ENCODE data around the gene GPSM1.

The GPSM1 gene

DNA sequence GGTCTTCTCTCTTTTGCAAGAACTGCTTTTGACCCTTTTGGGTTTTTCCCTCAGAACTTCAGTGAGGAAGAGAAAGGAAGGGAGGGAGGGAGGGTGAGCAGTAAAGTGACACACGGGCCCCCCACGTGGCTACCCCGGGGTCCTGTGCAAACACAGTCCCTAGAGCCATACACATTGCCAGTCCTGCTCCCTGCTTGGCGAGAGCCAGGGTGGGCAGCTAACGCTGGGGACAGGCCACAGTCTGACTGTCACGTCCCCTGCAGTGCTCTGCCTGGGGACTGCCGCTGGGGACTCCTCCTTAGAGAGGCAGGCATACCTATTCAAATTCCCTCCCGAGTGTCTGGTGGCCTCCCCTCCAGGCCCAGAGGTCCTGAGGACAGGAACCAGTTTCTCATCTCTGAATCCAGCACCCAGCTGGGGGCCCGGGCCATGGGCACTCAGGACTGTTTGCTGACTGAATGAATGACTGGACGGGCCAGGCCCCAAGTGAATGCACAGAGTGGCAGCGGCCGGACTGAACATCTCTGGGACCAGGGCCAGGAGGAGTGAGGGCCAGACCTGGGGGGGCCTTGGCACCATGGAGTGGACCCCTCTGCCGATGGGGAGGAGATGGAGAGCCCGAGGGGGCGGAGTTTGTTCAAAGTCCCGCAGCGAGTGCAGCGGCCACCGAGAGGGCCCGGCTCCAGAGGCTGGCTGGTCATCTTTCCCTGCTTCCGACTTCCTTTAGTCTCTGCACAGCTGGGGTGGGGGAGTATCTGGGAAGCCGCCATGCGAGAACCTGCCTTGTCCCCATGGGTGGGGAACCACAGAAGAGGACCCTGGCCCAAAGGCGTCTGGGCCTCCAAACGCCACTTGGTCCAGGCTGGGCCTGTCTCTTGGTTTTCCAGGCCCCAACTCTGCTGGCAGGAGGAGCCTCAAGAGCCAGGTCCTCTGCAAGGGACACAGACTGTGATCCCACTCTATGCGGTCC, 29.3 kb upstream of the GPSM1 start:
- TF ChIP-seq TCF12 (IDR thresholded peaks at IDR 0.05; ENCODE audit: low read depth) (no peak), NFIC (IDR thresholded peaks at IDR 0.05) (no peak), TEAD4 (IDR thresholded peaks at IDR 0.05) (no peak), ZBTB7A (IDR thresholded peaks at IDR 0.05; ENCODE audit: low read depth) (no peak), EP300 (IDR thresholded peaks at IDR 0.05; ENCODE audit: borderline replicate concordance) (no peak), EGR1 (IDR thresholded peaks at IDR 0.05) (no peak), RAD21 (IDR thresholded peaks at IDR 0.05; ENCODE audit: low read depth) (no peak), YY1 (IDR thresholded peaks at IDR 0.05; ENCODE audit: low read depth) (no peak), CREB1 (IDR thresholded peaks at IDR 0.05; ENCODE audit: low read depth) (no peak), CEBPB (IDR thresholded peaks at IDR 0.05) (no peak), TAF1 (IDR thresholded peaks at IDR 0.05; ENCODE audit: low read depth) (no peak), FOXM1 (IDR thresholded peaks at IDR 0.05; ENCODE audit: borderline replicate concordance, low read depth) (no peak)
- TF ChIP-seq, protein P1, sequence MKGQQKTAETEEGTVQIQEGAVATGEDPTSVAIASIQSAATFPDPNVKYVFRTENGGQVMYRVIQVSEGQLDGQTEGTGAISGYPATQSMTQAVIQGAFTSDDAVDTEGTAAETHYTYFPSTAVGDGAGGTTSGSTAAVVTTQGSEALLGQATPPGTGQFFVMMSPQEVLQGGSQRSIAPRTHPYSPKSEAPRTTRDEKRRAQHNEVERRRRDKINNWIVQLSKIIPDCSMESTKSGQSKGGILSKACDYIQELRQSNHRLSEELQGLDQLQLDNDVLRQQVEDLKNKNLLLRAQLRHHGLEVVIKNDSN (IDR thresholded peaks at IDR 0.05), result no peak
- TF ChIP-seq, protein P2, sequence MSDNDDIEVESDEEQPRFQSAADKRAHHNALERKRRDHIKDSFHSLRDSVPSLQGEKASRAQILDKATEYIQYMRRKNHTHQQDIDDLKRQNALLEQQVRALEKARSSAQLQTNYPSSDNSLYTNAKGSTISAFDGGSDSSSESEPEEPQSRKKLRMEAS (IDR thresholded peaks at IDR 0.05), result no peak
- TF ChIP-seq, protein P3, sequence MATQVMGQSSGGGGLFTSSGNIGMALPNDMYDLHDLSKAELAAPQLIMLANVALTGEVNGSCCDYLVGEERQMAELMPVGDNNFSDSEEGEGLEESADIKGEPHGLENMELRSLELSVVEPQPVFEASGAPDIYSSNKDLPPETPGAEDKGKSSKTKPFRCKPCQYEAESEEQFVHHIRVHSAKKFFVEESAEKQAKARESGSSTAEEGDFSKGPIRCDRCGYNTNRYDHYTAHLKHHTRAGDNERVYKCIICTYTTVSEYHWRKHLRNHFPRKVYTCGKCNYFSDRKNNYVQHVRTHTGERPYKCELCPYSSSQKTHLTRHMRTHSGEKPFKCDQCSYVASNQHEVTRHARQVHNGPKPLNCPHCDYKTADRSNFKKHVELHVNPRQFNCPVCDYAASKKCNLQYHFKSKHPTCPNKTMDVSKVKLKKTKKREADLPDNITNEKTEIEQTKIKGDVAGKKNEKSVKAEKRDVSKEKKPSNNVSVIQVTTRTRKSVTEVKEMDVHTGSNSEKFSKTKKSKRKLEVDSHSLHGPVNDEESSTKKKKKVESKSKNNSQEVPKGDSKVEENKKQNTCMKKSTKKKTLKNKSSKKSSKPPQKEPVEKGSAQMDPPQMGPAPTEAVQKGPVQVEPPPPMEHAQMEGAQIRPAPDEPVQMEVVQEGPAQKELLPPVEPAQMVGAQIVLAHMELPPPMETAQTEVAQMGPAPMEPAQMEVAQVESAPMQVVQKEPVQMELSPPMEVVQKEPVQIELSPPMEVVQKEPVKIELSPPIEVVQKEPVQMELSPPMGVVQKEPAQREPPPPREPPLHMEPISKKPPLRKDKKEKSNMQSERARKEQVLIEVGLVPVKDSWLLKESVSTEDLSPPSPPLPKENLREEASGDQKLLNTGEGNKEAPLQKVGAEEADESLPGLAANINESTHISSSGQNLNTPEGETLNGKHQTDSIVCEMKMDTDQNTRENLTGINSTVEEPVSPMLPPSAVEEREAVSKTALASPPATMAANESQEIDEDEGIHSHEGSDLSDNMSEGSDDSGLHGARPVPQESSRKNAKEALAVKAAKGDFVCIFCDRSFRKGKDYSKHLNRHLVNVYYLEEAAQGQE (IDR thresholded peaks at IDR 0.05; ENCODE audit: low read depth), result no peak

DNA sequence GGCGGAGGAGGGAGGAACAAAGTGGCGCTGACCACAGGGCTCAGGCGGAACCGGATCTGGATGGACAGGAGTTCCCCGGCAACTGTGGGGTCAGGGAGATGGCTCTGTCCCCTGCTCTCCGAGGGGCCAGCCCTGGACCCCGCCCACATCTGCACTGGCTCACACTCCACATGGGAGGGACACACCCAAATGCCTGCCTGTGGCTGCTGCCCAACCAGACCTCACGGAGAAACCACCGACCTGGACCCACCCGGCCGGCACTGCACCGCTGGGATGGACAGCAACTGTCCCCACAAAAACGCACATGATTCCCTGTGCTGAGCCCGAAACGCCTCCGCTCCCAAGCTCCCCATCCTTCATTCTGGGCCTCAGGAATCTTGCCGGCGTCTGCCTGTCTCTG, 28.2 kb upstream of the GPSM1 start:
- TF ChIP-seq CREB1 (IDR thresholded peaks at IDR 0.05; ENCODE audit: low read depth) (no peak), EP300 (IDR thresholded peaks at IDR 0.05; ENCODE audit: borderline replicate concordance) (no peak), TAF1 (IDR thresholded peaks at IDR 0.05; ENCODE audit: low read depth) (no peak), YY1 (IDR thresholded peaks at IDR 0.05; ENCODE audit: low read depth) (no peak), RAD21 (IDR thresholded peaks at IDR 0.05; ENCODE audit: low read depth) (no peak), TEAD4 (IDR thresholded peaks at IDR 0.05) (no peak), ZBTB7A (IDR thresholded peaks at IDR 0.05; ENCODE audit: low read depth) (no peak)

DNA sequence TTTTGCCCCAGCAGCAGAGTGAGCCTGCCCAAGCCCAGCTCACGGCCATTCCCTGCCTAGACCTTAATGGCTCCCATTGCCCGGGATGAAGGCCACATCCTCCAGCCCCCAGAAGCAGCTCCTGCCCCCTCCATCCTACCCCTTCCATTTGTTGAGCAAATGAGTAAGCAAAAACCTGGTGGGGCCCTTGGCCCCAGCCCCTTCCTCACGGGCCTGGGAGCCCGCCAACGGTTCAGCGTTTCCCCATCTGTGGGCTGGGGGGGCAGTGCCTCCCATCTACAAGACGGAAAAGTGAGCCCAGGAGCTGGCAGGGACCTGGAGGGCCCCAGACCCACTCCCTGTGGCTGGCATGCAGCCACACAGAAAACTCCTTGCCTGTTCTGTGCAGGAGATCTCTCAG, 27.8 kb upstream of the GPSM1 start:
- no peak for TF ChIP-seq RAD21 (IDR thresholded peaks at IDR 0.05; ENCODE audit: low read depth)
- no peak for TF ChIP-seq TCF12 (IDR thresholded peaks at IDR 0.05; ENCODE audit: low read depth)
- no peak for TF ChIP-seq NFIC (IDR thresholded peaks at IDR 0.05)
- no peak for TF ChIP-seq TAF1 (IDR thresholded peaks at IDR 0.05; ENCODE audit: low read depth)
- TF ChIP-seq EGR1 (IDR thresholded peaks at IDR 0.05), result no peak
- TF ChIP-seq, protein P2 (IDR thresholded peaks at IDR 0.05), result no peak
- TF ChIP-seq CREB1 (IDR thresholded peaks at IDR 0.05; ENCODE audit: low read depth), result no peak
- no peak for TF ChIP-seq FOXM1 (IDR thresholded peaks at IDR 0.05; ENCODE audit: borderline replicate concordance, low read depth)
- TF ChIP-seq, protein P1 (IDR thresholded peaks at IDR 0.05), result no peak
- TF ChIP-seq, protein P3 (IDR thresholded peaks at IDR 0.05; ENCODE audit: low read depth), result no peak
- no peak for TF ChIP-seq YY1 (IDR thresholded peaks at IDR 0.05; ENCODE audit: low read depth)
- TF ChIP-seq CEBPB (IDR thresholded peaks at IDR 0.05), result no peak
- TF ChIP-seq ZBTB7A (IDR thresholded peaks at IDR 0.05; ENCODE audit: low read depth), result no peak

DNA sequence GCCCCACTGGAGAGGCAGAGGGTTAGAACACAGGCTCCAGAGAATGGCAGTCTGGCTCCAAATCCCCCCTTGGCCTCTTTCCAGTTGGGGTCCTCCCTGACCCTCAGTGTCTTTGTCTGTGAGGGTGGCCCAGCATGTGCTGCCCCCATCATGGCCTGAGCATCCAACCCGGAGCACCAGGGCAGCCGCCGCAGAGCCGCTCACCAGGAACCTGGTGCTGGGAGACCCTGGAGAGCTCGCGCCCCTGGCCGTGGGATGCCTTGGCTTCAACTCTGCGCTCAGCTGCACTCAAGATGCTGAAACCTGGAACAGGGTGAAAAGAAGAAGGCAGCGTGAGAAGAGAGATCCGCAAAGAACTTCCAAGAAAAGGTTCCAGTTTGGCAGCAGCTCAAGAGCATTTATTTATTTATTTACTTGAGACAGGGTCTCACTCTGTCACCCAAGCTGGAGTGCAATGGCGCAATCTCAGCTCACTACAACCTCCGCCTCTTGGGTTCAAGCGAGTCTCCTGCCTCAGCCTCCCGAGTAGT, 27.3 kb upstream of the GPSM1 start:
- TF ChIP-seq FOXM1 (IDR thresholded peaks at IDR 0.05; ENCODE audit: borderline replicate concordance, low read depth) (no peak), ZBTB7A (IDR thresholded peaks at IDR 0.05; ENCODE audit: low read depth) (no peak), TCF12 (IDR thresholded peaks at IDR 0.05; ENCODE audit: low read depth) (no peak), TAF1 (IDR thresholded peaks at IDR 0.05; ENCODE audit: low read depth) (no peak), EGR1 (IDR thresholded peaks at IDR 0.05) (no peak), NFIC (IDR thresholded peaks at IDR 0.05) (no peak), TEAD4 (IDR thresholded peaks at IDR 0.05) (no peak), CREB1 (IDR thresholded peaks at IDR 0.05; ENCODE audit: low read depth) (no peak), YY1 (IDR thresholded peaks at IDR 0.05; ENCODE audit: low read depth) (no peak), CEBPB (IDR thresholded peaks at IDR 0.05) (no peak), EP300 (IDR thresholded peaks at IDR 0.05; ENCODE audit: borderline replicate concordance) (no peak), RAD21 (IDR thresholded peaks at IDR 0.05; ENCODE audit: low read depth) (no peak)
- TF ChIP-seq, protein P1 (IDR thresholded peaks at IDR 0.05), result no peak
- TF ChIP-seq, protein P2 (IDR thresholded peaks at IDR 0.05), result no peak
- TF ChIP-seq, protein P3 (IDR thresholded peaks at IDR 0.05; ENCODE audit: low read depth), result no peak
